HepG2 (cell line): ENCODE measurements around the gene NABP2. TPM values are rescaled to one million over a fixed set of nuclear protein-coding genes. Genes with fewer than 3 reads are reported as not detected.

Experiments used
- ARID2 ChIP-seq: sonication (generic); formaldehyde crosslinking; IDR thresholded peaks from 2 replicates; pipeline ENCODE4 v1.8.1; 2022; ENCODE audit warnings: mild to moderate bottlenecking, missing genetic modification reagents, borderline replicate concordance
- CBFB ChIP-seq: sonication (generic); formaldehyde crosslinking; IDR thresholded peaks from 2 replicates; pipeline ENCODE4 v1.4.0; 2020; ENCODE audit warnings: missing genetic modification reagents
- HMG20B ChIP-seq: conservative IDR thresholded peaks from 2 replicates; pipeline ENCODE4 v1.6.1; 2016; ENCODE audit warnings: missing genetic modification reagents, missing compliant biosample characterization
- JDP2 ChIP-seq: sonication (generic); formaldehyde crosslinking; IDR thresholded peaks from 2 replicates; pipeline ENCODE4 v1.8.1; 2022; ENCODE audit warnings: missing genetic modification reagents, borderline replicate concordance
- MED1 ChIP-seq: sonication (generic); formaldehyde crosslinking; IDR thresholded peaks from 2 replicates; pipeline ENCODE4 v1.4.0; 2020; ENCODE audit warnings: missing genetic modification reagents
- MED8 ChIP-seq: sonication (generic); formaldehyde crosslinking; IDR thresholded peaks from 2 replicates; pipeline ENCODE4 v1.8.1; 2023; ENCODE audit warnings: mild to moderate bottlenecking, missing genetic modification reagents; ENCODE audit not compliant: insufficient replicate concordance
- NFIB ChIP-seq: sonication (generic); formaldehyde crosslinking; IDR thresholded peaks from 2 replicates; pipeline ENCODE4 v1.9.0; 2021; ENCODE audit warnings: missing genetic modification reagents, mild to moderate bottlenecking, borderline replicate concordance
- NFKBIZ ChIP-seq: IDR thresholded peaks from 2 replicates; pipeline ENCODE4 v1.6.1; 2018; ENCODE audit warnings: missing genetic modification reagents, missing compliant biosample characterization
- PAX8 ChIP-seq: sonication (generic); formaldehyde crosslinking; IDR thresholded peaks from 2 replicates; pipeline ENCODE4 v1.8.0; 2022; ENCODE audit warnings: mild to moderate bottlenecking, missing genetic modification reagents, borderline replicate concordance
- PHB2 ChIP-seq: fragments of 450-650 bp; IDR thresholded peaks from 2 replicates; pipeline ENCODE4 v1.6.1; 2018; ENCODE audit not compliant: partially characterized antibody
- PRPF4 ChIP-seq: fragments of 200-400 bp; formaldehyde crosslinking; IDR thresholded peaks from 2 replicates; pipeline ENCODE4 v1.6.1; 2016; ENCODE audit warnings: low read length, low read depth; ENCODE audit not compliant: poor library complexity, severe bottlenecking
- RXRA ChIP-seq: sonication (generic); formaldehyde crosslinking; IDR thresholded peaks from 2 replicates; pipeline ENCODE4 v1.5.1; 2020; ENCODE audit warnings: missing genetic modification reagents
- SIX1 ChIP-seq: sonication (generic); formaldehyde crosslinking; IDR thresholded peaks from 2 replicates; pipeline ENCODE4 v1.4.0; 2020; ENCODE audit warnings: missing genetic modification reagents, borderline replicate concordance
- SPEN ChIP-seq: sonication (generic); formaldehyde crosslinking; IDR thresholded peaks from 2 replicates; pipeline ENCODE4 v1.5.1; 2020; ENCODE audit warnings: low read depth, mild to moderate bottlenecking, missing genetic modification reagents
- TGIF2 ChIP-seq: IDR thresholded peaks from 2 replicates; pipeline ENCODE4 v1.6.1; 2016; ENCODE audit warnings: control low read depth, missing compliant biosample characterization
- YEATS4 ChIP-seq: sonication (generic); formaldehyde crosslinking; IDR thresholded peaks from 2 replicates; pipeline ENCODE4 v1.4.0; 2020; ENCODE audit warnings: missing genetic modification reagents, borderline replicate concordance
- ZFP41 ChIP-seq: sonication (generic); formaldehyde crosslinking; IDR thresholded peaks from 2 replicates; pipeline ENCODE4 v1.4.0; 2020; ENCODE audit warnings: mild to moderate bottlenecking, missing genetic modification reagents, borderline replicate concordance
- ZNF17 ChIP-seq: sonication (generic); formaldehyde crosslinking; IDR thresholded peaks from 2 replicates; pipeline ENCODE4 v1.5.0; 2020; ENCODE audit warnings: mild to moderate bottlenecking, missing genetic modification reagents
- ZNF20 ChIP-seq: sonication (generic); formaldehyde crosslinking; IDR thresholded peaks from 2 replicates; pipeline ENCODE4 v1.4.0; 2020; ENCODE audit warnings: mild to moderate bottlenecking, moderate library complexity, missing genetic modification reagents
- ZNF205 ChIP-seq: IDR thresholded peaks from 2 replicates; pipeline ENCODE4 v1.6.1; 2018; ENCODE audit warnings: missing biosample characterization, missing genetic modification reagents
- ZNF256 ChIP-seq: sonication (generic); formaldehyde crosslinking; conservative IDR thresholded peaks from 2 replicates; pipeline ENCODE4 v1.4.0; 2020; ENCODE audit warnings: missing genetic modification reagents
- ZNF441 ChIP-seq: sonication (generic); formaldehyde crosslinking; IDR thresholded peaks from 2 replicates; pipeline ENCODE4 v1.7.0; 2021; ENCODE audit warnings: missing genetic modification reagents, borderline replicate concordance
- ZNF570 ChIP-seq: sonication (generic); formaldehyde crosslinking; IDR thresholded peaks from 2 replicates; pipeline ENCODE4 v1.4.0; 2020; ENCODE audit warnings: mild to moderate bottlenecking, missing genetic modification reagents, borderline replicate concordance
- ZNF572 ChIP-seq: sonication (generic); formaldehyde crosslinking; IDR thresholded peaks from 2 replicates; pipeline ENCODE4 v1.5.1; 2020; ENCODE audit warnings: mild to moderate bottlenecking, missing genetic modification reagents
- ZNF703 ChIP-seq: sonication (generic); formaldehyde crosslinking; IDR thresholded peaks from 2 replicates; pipeline ENCODE4 v1.5.1; 2020; ENCODE audit warnings: missing genetic modification reagents, mild to moderate bottlenecking, moderate library complexity, borderline replicate concordance
- ZNF737 ChIP-seq: sonication (generic); formaldehyde crosslinking; IDR thresholded peaks from 2 replicates; pipeline ENCODE4 v1.5.0; 2020; ENCODE audit warnings: missing genetic modification reagents, mild to moderate bottlenecking, borderline replicate concordance
- ZNF761 ChIP-seq: sonication (generic); formaldehyde crosslinking; conservative IDR thresholded peaks from 2 replicates; pipeline ENCODE4 v1.4.0; 2020; ENCODE audit warnings: mild to moderate bottlenecking, missing genetic modification reagents
- ZSCAN12 ChIP-seq: sonication (generic); formaldehyde crosslinking; IDR thresholded peaks from 2 replicates; pipeline ENCODE4 v1.9.0; 2021; ENCODE audit warnings: mild to moderate bottlenecking, missing genetic modification reagents
- polyA plus RNA-seq, 8 experiments: library from polyadenylated mRNA; depleted of rRNA in 3 of 8; stranded (reverse) in 7 of 8; unstranded in 1 of 8; fragments of >200 nt; fragmentation: Illumina TruSeq in 4 of 8; extraction: Trizol in 4 of 8; gene quantifications; 2 replicates each; pipeline versions ENCODE4 v1.2.1 to v1.2.3, GENCODE V29; 2011 to 2016; ENCODE audit warnings: low read depth in 4 of 8, missing spikeins in 1 of 8, mixed read lengths in 1 of 8; ENCODE audit not compliant: insufficient read depth in 1 of 8
- total RNA-seq, 5 experiments: library from RNA; depleted of rRNA; stranded (reverse); fragments of >200 nt; fragmentation: Illumina TruSeq; extraction: Trizol; gene quantifications; 2 replicates each; pipeline ENCODE4 v1.2.3, GENCODE V29; 2016; ENCODE audit warnings: low read depth in 1 of 5

Gene NABP2
- total and polyA plus RNA-seq, 2 of the 13 experiments (the other 11 are each of a cell fraction or from before 2014, with no cell fraction given): 33.2 to 35.5 TPM

DNA sequence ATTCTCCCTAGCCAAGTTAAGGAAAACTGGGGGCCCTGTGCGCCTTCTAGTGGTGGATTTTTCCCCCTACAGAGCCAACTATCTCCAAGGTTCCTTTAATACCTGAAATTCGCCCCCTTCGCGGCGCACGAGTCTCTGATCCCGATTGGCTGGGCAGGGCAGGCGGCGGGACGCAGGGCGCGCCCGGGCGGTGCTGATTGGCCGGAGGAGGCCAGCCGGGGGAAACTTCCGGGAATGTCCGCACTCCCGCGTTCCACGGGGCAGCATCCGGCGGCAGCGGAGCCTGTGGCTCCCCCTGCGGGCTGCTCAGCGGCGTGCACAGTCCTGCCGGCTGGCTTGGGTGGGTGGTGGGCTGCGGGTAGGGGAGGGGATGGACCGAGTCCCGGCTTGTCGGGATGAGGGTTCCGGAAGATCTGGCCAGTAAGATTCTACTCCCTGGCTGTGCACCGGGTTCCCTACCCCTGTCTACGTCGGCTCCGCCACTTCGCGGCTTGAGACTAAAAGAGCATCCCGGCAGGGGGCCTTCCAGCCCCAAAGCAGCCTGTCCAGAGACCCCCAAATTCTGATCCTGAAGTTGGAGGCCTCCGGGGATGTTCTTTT, at the start of gene NABP2 (continued):
- TF ChIP-seq TGIF2 (CRISPR knock-in tag) (no peak), NFIB (no peak), CBFB (CRISPR knock-in tag) (peak; percentile 50; the same call in 1 of the 2 replicates), MED1 (CRISPR knock-in tag) (peak; percentile 57; the same call in 1 of the 2 replicates), PHB2 (no peak), MED8 (no peak), ZNF703 (CRISPR knock-in tag) (no peak), ZNF570 (no peak), PAX8 (CRISPR knock-in tag) (no peak), YEATS4 (CRISPR knock-in tag) (peak; percentile 64; the same call in 1 of the 2 replicates), ZNF256 (CRISPR knock-in tag) (0 out of 2 replicates have a peak, but pooled peaks have one; percentile 42), HMG20B (no peak), ARID2 (CRISPR knock-in tag) (no peak), NFKBIZ (CRISPR knock-in tag) (no peak; the same call in 1 of the 2 replicates), PRPF4 (no peak), ZNF761 (CRISPR knock-in tag) (no peak), ZNF737 (no peak), ZFP41 (CRISPR knock-in tag) (no peak), RXRA (CRISPR knock-in tag) (0 out of 2 replicates have a peak, but pooled peaks have one; percentile 37), SPEN (CRISPR knock-in tag) (peak; percentile 88), ZNF441 (CRISPR knock-in tag) (no peak), JDP2 (CRISPR knock-in tag) (no peak), ZNF205 (CRISPR knock-in tag) (peak; percentile 91), ZNF17 (CRISPR knock-in tag) (no peak), ZSCAN12 (CRISPR knock-in tag) (no peak), ZNF572 (CRISPR knock-in tag) (0 out of 2 replicates have a peak, but pooled peaks have one; percentile 56), ZNF20 (CRISPR knock-in tag) (no peak), SIX1 (no peak)
